Tibial nerve (tissue), 4 donors: ENCODE results near the gene KCNK17. TPM values are rescaled to one million over a fixed set of nuclear protein-coding genes. Genes with fewer than 3 reads are reported as not detected.

Experiments used
- DNase-seq, 2 donors: peaks; one replicate each; pipeline ENCODE4 v3.0.0-alpha.2; 2019; ENCODE audit warnings: low spot score in 2 of 2
- H3K27ac ChIP-seq, 4 donors: fragments of 200-600 bp; sonication (generic) in 3 of 4; one replicate each; pipeline ENCODE4 v1.5.1; 2017 to 2019; ENCODE audit warnings: mild to moderate bottlenecking in 1 of 4
- H3K27me3 ChIP-seq, 2 donors: fragments of 200-600 bp; sonication (generic) in 1 of 2; one replicate each; pipeline versions ENCODE4 v1.5.1 to v1.6.0; 2017 to 2019
- H3K36me3 ChIP-seq, 3 donors: fragments of 200-600 bp; sonication (generic); one replicate each; pipeline ENCODE4 v1.5.1; 2018 to 2019
- H3K4me1 ChIP-seq, 4 donors: fragments of 200-600 bp; sonication (generic) in 3 of 4; one replicate each; pipeline ENCODE4 v1.5.1; 2017 to 2019
- H3K4me3 ChIP-seq, 4 donors: fragments of 200-600 bp; sonication (generic) in 3 of 4; one replicate each; pipeline ENCODE4 v1.5.1; 2017 to 2019; ENCODE audit warnings: mild to moderate bottlenecking in 1 of 4, moderate library complexity in 1 of 4
- H3K9me3 ChIP-seq, 4 donors: fragments of 200-600 bp; sonication (generic) in 3 of 4; one replicate each; pipeline ENCODE4 v1.5.1; 2017 to 2019
- EP300 ChIP-seq, 2 donors: sonication (generic); formaldehyde crosslinking; IDR thresholded peaks; one replicate each; pipeline ENCODE4 v1.6.1; 2017; ENCODE audit warnings: antibody characterized with exemption in 2 of 2, mild to moderate bottlenecking in 1 of 2
- POLR2A ChIP-seq, 2 donors: fragments of 450-650 bp; IDR thresholded peaks; one replicate each; pipeline ENCODE4 v1.6.1; 2017; ENCODE audit warnings: antibody characterized with exemption in 2 of 2, mild to moderate bottlenecking in 2 of 2, moderate library complexity in 2 of 2
- WGBS, 2 donors: methylation state at CpG; one replicate each; pipeline ENCODE4 v1.1.5; 2018; 5-methylcytosine and 5-hydroxymethylcytosine counted together
- total RNA-seq, 4 donors: library from RNA; depleted of rRNA; stranded (reverse); fragments of >200 nt; gene quantifications; one replicate each; pipeline ENCODE4 v1.1.0, GENCODE V29; 2016
- TF ChIP-seq, protein P1 (sequence below), 5 experiments: fragments of 200-600 bp in 3 of 5; fragments of 450-650 bp in 2 of 5; sonication (generic) in 3 of 5; IDR thresholded peaks; one replicate each; pipeline ENCODE4 v1.5.1; 2016 to 2019; ENCODE audit warnings: antibody characterized with exemption in 5 of 5, mild to moderate bottlenecking in 3 of 5, moderate library complexity in 2 of 5

Gene KCNK17
- total RNA-seq, 4 donors from 2014 or later, result 1.1 to 1.7 TPM; not detected in 2

DNA sequence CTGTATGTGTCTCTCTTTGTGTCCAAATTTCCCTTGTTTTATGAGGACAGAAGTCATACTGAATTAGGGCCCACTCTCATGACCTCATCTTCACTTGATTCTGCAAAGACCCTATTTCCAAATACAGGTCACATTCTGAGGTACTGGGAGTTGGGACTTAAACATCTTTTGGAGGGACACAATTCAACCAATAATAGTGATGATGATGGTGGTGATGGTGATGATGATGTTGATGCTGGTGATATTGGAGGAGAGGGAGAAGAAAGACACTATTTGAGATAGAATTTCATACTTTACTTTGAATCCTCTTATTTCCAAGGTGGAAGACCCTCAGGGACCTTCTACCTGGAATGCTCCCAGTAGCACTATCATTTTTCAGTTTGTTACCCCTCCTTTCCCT, 63.7 kb downstream of the KCNK17 start:
- Histone ChIP-seq H3K4me3 (no peak overlapping the region), H3K27ac (no peak overlapping the region), H3K36me3 (no peaks in the 10 kb centered on the region), H3K4me1 (peaks cover 0 to 5% (median 0%) of the 10 kb centered on the region in 4 donors), H3K27me3 (no peaks in the 10 kb centered on the region), H3K9me3 (no peaks in the 10 kb centered on the region)
- TF ChIP-seq EP300 (IDR thresholded peaks at IDR 0.05) (no peak), POLR2A (IDR thresholded peaks at IDR 0.05) (no peak)
- TF ChIP-seq, protein P1, sequence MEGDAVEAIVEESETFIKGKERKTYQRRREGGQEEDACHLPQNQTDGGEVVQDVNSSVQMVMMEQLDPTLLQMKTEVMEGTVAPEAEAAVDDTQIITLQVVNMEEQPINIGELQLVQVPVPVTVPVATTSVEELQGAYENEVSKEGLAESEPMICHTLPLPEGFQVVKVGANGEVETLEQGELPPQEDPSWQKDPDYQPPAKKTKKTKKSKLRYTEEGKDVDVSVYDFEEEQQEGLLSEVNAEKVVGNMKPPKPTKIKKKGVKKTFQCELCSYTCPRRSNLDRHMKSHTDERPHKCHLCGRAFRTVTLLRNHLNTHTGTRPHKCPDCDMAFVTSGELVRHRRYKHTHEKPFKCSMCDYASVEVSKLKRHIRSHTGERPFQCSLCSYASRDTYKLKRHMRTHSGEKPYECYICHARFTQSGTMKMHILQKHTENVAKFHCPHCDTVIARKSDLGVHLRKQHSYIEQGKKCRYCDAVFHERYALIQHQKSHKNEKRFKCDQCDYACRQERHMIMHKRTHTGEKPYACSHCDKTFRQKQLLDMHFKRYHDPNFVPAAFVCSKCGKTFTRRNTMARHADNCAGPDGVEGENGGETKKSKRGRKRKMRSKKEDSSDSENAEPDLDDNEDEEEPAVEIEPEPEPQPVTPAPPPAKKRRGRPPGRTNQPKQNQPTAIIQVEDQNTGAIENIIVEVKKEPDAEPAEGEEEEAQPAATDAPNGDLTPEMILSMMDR (IDR thresholded peaks at IDR 0.05), result no peak
- no peak for DNase-seq

DNA sequence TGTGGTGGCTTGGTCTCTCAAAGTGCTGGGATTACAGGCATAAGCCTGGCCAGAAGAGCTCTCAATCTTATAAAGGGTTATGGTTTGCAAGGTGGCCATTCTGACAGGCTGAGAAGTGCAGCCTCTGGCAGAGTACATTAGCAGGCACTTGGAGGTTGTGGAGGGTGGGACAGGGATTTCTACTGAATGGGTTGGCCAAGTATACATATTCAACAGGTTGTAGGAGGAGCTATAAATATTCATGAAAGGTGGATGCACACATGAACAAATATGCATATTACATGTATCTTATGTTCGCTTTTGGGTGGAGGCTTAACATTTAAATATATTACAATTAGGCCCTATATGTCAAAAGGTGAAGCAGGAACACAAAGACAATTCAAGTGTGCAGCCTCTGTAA, 64.9 kb downstream of the KCNK17 start:
- peaks cover 0 to 12% (median 0%) of the 10 kb centered on the region in 4 donors for H3K4me1 ChIP-seq
- TF ChIP-seq, protein P1 (IDR thresholded peaks at IDR 0.05), result no peak
- no peak for TF ChIP-seq EP300 (IDR thresholded peaks at IDR 0.05)
- no peak for TF ChIP-seq POLR2A (IDR thresholded peaks at IDR 0.05)
- H3K9me3 ChIP-seq, result no peaks in the 10 kb centered on the region
- no peak overlapping the region for H3K4me3 ChIP-seq
- no peaks in the 10 kb centered on the region for H3K27me3 ChIP-seq
- no peaks in the 10 kb centered on the region for H3K36me3 ChIP-seq
- DNase-seq, result no peak
- H3K27ac ChIP-seq, result no peak overlapping the region
- WGBS, 2 donors, result 97 to 100% methylated on average over 1 of the region's 1 CpG

Other genes starting within 250 kb of the KCNK17 start
- gene SAYSD1, start 199.2 kb downstream of the KCNK17 start, total RNA-seq, result 10 to 100 TPM; 12.3 to 29.1 (median 18.8) TPM
- gene KCNK5, start 84.9 kb downstream of the KCNK17 start, total RNA-seq, result 10 to 100 TPM; 16.7 to 20.0 (median 18.4) TPM
- not detected for gene KCNK16, start 8.3 kb upstream of the KCNK17 start, total RNA-seq